Measurements from ENCODE around the gene PIEZO2. TPM values are rescaled to one million over a fixed set of nuclear protein-coding genes. Genes with fewer than 3 reads are reported as not detected.

The PIEZO2 gene
- total RNA-seq, 1 donor from 2014 or later = 5.3 TPM

Small RNA genes lying within 50 kb of the gene (microRNA-seq; reads per million reads assigned to microRNA genes)
- gene MIR6788 = 1.4 reads per million
